GM21825 (cell line): ENCODE measurements around the gene VSTM2L.

Source experiments
- ATAC-seq: cut with Tn5 transposase; IDR thresholded peaks from one replicate; pipeline ENCODE4 v1.9.1; 2021; ENCODE audit warnings: mild to moderate bottlenecking, moderate library complexity; ENCODE audit not compliant: unreplicated experiment

The VSTM2L gene

DNA sequence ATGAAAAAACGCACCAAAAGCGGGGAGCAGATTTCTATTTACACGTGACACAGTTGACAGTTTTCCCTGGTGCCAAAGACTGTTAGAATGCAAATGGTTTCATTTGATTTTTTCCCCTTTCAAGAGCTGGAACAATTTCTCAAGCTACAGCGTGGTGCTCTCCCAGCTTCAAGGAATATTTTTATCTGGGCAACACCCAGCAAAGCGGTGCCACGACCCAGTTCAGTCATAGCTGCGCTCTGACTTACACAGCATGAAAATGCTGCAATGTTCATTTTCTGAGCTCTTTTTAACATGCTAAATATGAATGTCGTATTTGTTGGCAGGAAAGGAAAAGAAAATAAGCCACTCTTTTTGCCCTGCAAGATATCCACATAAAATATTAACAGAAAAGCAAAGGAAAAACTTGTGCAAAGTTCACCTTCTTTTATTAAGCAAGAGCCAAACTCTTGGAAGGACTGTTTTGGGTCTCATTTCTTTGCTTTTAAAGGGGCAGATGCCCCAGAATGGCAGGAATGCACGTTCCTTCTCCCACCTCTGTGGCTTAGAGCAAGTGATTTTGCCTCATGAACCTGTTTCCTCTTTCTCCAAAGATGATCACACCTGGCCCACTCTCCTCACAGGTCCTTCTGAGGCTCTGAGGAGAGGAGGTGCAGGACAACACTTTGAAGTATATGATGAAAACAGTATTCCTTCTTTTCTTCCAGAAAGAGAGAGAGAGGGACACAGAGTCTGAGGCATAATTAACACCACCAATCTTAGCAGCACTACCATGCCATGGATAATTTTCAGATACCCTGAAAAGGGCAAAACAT, 83.3 kb downstream of the VSTM2L start:
- no peak for ATAC-seq

DNA sequence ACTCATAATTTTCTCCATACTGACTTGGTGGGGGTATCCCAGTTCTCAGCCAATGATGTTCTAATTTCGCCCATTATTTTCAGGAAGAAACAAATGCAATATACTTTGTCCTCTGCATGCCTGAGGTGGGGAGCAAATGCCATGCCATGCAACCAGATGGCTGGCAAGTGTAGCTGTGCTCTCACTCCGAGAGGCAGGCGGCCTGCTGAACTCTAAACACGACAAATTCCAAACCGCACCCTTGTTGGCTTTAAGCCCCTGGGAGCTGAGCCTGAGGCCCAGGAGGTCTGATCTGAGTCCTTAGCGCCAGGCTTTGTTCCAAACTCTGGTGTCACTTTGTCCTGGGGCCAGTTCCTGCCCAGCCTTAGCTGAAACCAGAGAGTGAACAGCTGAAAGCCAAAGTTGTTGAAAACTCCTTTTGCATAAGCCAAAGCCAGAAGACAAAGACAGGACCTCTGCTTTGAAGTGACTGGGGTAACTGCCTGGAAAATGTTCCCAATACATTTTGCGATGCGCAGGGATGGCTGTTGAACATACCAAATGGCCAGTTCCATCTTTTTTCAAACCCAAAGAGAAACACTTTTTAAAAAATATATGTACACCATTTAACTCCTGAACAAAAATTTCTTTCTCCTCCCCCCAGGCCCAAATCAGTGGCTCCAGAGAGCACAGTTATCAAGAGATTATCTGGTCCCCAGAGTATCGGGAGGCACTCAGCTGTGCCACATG, 84.1 kb downstream of the VSTM2L start:
- no peak for ATAC-seq

DNA sequence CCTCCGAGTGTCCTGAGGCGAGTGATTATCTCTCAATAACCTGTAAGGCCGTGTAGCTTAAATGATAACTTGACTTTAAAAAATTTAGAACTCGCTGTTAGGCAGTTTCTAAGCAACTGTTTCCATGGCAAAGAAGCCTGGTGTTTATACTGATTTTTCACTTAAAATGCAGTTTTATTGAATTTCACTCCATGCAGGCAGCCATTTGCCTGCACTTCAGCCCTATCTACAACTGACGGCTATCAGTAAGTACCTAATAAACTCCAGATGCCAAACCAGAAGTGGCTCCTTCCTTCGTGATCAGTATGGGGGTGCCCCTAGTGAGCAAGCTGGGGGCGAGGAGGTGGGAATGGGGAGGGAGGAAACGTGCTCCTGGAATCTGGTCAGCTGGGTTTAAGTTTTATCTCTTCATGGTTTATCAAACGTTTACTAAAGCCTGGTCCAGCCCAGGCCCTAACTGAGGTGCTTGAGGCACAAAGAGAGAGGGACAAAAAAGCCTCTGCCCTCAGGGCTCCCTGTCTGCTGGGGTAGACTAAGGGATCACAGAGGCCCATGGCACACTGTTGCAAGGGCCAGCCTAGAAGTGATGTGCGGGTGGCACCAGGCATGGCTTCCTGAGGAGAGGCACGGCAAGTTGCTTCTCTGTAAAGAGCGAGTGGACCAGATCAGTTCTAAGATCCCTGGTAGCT, 84.8 kb downstream of the VSTM2L start:
- no peak for ATAC-seq

DNA sequence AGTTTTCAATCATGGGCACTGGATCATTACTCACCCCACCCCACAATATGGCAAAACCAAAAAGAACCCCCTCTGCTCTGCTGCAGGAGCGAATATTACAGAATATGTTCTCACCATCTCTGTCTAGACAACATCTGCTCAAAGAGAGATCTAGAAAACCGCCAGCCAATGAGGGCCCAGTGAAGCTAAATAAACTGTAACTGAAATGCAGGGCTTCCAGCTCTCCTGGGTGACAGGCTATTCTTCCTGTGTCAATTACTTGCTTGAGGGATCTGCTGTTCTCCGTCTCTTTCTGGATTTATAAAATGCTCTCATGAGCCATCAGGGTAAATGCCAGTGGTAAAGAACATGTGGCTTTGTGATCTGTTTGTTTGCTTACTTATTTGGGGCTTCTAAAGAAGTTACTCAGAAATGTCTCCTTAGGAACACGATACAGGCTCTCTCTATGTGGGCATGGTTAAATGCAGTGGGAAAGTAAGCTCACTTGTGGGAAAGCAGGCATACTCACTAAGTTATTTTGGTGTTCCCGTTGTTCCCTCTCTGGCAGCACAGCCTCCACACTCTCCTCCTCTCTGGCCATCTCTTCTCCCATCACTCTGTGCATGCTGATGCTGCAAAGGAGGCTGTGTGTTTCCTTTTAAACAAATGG, 85.5 kb downstream of the VSTM2L start:
- ATAC-seq: no peak

DNA sequence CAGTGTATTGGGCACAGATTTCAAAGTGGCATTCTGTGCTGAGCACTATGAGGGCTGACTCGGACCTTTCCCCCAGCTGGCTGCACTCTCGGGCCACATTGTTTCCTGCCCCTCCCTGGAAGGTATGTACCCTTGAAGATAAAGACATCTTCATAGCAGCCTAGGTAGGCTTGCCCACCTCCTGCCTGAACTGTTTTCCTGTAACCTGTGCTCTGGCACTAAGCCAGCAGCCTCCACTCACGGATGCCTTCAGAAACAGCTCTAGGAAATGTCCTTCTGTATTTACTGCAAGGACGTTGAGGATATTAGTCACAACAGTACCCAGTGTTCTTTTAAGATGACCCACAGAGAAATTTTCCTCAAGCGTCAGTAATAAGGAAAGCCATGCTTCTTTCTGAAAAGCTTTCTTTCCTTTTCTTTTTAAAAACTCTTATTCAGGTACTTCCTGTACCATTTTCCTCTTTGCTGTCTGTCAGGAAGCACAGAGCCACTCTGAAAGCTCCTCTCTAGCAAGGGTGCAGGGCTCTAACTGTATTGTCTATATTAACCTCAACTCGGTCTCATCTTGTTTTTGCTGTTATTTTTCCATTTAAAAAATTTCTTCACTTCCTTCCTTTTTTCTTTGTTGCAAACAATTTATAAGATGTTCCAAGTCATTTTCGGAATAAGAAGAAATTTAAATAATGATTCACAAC, 86.8 kb downstream of the VSTM2L start:
- no peak for ATAC-seq

DNA sequence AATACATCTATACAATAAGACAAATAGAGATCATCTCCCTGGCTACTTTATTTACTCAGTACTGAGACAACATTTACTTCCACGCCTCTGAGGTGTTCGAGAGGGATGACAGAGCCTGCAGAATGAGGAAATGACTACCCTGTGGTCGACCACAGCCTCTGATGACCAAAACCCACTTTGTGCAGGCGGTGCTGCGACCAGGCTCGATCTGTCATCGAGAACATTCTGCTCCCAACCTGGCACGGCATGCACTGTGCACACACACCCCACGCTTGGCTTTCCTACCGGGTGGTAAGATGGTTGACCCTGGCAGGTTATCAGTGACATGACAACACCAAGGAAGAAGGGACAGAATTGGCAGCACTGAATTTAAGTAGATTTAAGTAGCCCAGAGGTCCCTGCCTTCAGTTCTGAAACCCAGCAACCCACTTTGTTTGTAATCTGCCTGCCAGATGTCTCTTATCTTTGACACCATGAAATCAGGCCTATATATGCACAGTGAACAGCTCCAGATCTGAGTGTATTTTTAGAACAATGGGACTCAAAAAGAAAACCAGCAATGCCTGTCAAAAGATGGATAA, 87.7 kb downstream of the VSTM2L start:
- ATAC-seq: peak; percentile 81

DNA sequence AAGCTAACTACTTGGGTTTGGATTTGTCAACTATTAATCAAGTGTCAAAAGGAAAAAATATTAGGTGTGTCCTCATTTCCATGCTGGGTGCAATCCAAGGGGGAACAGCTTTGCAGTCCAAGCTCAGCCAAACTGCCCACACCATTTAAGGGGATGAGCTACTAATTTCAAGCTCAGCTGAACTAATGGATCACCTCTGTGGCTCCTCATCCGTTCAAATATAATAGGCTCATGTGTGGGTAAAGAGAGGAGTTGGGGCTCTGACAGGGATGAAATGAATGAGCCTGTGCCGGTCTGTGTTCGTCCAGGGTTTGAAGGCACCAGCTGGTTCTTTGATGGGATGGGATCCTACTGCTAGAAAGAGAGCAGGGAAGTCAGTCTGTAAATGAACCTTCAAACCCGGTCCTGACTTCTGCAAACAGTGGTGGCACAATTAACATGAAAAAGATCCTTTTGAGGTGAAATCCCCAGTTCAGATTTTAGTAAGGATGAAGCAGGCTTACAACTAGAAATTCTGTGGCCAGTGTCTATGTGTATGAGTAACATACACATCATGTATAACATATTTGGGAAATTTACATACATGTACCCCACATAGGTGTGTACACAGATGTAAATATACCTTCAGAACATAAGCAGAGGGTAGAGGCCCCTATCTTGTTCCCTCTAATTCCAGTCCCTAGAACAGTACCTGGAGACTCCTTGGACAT, 88.4 kb downstream of the VSTM2L start:
- ATAC-seq: no peak

DNA sequence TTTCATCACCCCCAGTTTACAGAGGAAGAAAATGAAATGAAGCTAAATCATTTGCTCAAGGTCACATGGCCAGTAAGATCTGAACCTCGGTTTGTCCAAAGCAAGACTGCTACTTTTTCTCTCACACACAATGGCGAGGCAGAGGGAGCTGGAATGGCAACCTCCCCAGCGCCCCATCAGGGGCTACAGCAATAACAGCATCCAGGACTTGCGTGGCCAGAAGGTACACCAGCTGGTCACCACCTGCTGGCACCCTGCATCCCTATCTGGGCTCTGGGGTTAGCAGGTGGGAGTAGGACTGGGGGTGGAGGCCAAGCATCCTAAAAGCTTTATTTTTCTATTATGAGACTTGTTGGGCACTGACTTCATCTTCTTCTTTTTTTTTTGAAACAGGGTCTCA, 89.0 kb downstream of the VSTM2L start:
- ATAC-seq: no peak

DNA sequence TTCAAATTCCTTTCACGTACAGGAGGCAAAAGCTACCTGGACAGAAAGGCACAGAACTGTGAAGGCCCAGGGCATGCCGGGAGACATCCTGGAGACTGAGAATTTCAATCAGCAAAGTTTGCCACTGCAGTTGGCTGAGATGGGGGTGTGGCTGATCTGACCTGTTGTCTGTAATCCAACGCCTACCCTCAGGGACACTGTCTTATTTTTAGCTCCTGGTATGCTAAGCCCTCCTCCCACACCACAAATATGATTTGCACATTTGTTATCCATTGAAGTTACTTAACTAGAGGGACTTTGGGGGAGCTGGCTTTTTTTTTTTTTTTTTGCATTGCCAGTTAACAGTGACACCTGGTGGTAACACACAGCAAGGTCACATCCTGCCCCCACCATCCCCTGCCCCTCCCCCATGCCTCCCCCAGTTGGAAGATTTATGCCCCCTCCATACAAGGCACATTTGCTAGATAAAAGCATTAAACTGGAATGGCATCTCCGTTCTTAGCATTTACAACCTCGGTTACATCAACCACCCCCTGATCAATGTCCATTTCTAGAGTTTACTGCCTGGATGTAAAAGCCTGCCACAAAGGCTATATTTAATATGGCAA, 90.0 kb downstream of the VSTM2L start:
- ATAC-seq: no peak

DNA sequence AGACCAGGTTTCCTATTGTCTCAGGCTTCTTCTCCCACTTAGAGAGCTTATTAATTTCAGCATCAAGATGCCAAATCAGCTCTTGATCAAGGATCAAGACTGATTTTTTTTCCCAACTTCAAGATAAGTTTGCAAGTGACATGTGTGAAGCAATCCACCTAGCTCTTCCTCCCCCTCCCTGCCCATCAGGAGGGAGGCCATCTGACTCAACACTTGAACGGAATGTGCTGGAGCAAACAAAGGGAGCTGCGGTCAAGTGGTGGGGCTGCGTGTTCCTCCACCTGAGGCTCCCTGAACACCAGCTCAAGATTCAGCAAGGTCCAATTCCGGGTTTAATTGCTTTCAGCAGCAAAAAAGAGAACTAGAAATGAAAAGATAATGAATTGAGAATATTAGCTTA, 91.6 kb downstream of the VSTM2L start:
- no peak for ATAC-seq
